Right renal cortex interstitium (tissue), 3 donors: ENCODE results near the gene CTDNEP1. TPM values are rescaled to one million over a fixed set of nuclear protein-coding genes. Genes with fewer than 3 reads are reported as not detected.

Source experiments
- DNase-seq, 3 donors: peaks; one replicate each; pipeline ENCODE4 v3.0.0-alpha.2; 2013; ENCODE audit warnings: low read depth in 3 of 3, low spot score in 2 of 3
- polyA plus RNA-seq, 3 donors: library from polyadenylated mRNA; unstranded; fragments of 120-200 nt; gene quantifications; one replicate each; pipeline ENCODE4 v1.2.1, GENCODE V29; 2013; ENCODE audit not compliant: insufficient read length in 3 of 3

The CTDNEP1 gene
- polyA plus RNA-seq, 3 donors, result 142 to 144 (median 142) TPM

DNA sequence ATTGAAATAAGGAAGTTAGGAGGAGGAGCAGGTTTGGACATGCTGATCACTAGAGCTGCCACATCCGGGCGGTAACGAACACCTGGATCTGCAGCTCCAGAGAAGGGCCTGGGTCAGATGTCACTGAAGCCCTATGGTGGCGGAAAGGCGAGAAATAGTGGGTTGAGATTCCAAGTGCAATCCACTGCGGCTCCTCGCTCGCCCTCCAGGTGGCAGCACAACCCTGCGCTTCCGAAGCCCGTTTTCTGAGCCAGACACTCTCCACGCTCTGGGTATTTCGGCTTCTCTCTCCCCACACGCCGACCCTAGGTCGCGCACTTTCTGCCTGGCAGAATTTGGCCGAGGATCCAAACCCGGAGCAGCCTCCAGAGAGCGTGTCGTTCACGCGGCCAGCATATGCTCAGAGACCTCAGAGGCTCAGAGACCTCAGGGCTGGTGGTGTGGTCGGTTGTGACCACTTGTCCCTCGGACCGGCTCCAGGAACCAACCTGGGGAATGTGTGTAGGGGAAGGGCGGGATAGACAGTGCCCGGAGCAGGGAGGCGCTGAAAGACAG, 29.1 kb upstream of the CTDNEP1 start:
- DNase-seq, result no peak

DNA sequence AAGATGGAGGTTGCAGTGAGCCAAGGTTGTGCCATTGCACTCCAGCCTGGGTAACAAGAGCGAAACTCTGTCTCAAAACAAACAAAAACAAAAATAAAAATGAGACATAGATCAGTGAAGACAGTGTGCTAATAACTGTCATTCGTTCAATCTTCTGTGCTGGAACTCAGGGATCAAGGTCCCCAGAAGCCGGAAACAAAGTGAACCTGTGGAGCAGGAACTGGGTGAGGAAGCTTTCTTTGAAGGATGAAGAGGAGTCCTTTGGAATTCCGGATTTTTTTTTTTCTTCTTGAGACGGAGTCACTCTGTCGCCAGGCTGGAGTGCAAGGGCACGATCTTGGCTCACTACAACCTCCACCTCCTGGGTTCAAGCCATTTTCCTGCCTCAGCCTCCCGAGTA, 27.9 kb upstream of the CTDNEP1 start:
- DNase-seq, result no peak

- no peak for DNase-seq
Measured at GRCh38 chr17:7266784-7267183, 15.2 kb upstream of the CTDNEP1 start.

DNA sequence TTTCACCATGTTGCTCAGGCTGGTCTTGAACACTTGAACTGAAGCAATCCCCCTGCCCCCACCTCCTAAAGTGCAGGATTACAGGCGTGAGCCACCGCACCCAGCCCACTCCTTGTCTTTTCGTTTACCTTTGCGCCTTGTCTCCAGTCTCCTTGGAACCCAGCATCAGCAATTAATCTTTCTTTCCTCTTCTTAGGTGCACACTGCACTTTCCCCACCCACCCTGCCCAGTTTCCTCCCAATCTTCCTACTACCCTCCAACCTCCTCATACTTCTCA, 12.2 kb upstream of the CTDNEP1 start:
- DNase-seq, result no peak

DNA sequence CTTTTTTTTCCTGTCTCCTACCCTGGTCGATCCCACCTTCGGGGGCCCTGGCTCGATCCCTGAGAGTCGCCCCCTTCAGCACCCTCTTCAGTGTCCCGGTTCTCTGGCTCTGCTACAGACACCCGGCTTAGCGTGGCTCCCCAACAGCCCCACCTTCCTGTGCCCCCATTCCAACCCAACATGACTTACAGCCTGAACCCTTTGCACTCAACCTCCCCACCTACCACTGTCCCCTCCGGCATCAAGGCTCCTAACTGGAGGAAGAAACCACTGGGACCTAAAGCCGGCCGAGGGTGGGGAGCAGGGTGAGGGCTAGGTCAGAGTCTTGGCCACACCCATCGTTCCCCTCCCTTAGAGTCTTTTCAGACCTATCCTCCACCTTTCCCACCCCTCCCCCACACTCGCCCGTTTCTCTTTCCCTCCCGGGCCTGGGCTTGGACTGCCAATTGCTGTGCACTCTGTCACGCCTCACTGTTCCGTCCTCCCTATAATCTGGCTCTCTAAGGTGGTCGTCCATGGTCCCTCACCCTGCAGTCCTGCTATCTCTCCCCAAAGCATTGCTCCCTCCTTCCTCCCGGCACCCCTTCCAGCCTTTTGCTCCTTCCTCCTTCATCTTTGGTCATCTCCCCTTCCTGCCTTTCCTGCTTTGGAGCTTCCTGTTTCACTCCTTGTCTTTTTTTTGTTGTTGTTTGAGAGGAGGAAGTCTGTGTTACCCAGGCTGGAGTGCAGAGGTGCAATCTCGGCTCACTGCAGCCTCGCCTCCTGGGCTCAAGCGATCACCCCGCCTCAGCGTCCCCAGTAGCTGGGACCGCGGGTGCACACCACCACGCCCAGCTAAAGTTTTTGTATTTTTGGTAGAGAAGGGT, 11.6 kb upstream of the CTDNEP1 start:
- DNase-seq, result no peak

- no peak for DNase-seq
Measured at GRCh38 chr17:7262192-7262934, 10.8 kb upstream of the CTDNEP1 start, which contains the start of gene CLDN7. TSS of gene CLDN7 (minus strand) at chr17:7262478. CDS start at chr17:7262043, 435 bp downstream.

GRCh38 chr17:7261379-7262191, 10.1 kb upstream of the CTDNEP1 start:
- DNase-seq, result no peak

- DNase-seq, result no peak
Measured at GRCh38 chr17:7260651-7261378, 9.3 kb upstream of the CTDNEP1 start.

- no peak for DNase-seq
Measured at GRCh38 chr17:7260151-7260550, 8.6 kb upstream of the CTDNEP1 start.

DNA sequence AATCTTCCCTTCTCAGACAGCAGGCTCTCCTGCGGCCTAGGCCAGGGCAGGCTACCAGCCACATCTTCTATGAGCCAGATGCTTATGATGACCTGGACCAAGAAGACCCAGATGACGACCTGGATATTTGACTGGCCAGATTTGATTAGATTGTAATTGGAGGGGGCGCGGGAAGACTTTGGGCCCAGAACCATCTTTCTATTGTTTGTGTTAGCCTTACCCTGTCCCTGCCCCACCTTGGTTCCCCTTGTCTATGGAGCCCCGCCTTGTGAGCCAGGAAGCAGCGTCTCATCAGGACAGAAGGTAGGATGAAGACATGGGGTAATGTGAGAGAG, 8.0 kb upstream of the CTDNEP1 start:
- no peak for DNase-seq

- DNase-seq, result no peak
Measured at GRCh38 chr17:7258731-7259554, 7.4 kb upstream of the CTDNEP1 start.

DNA sequence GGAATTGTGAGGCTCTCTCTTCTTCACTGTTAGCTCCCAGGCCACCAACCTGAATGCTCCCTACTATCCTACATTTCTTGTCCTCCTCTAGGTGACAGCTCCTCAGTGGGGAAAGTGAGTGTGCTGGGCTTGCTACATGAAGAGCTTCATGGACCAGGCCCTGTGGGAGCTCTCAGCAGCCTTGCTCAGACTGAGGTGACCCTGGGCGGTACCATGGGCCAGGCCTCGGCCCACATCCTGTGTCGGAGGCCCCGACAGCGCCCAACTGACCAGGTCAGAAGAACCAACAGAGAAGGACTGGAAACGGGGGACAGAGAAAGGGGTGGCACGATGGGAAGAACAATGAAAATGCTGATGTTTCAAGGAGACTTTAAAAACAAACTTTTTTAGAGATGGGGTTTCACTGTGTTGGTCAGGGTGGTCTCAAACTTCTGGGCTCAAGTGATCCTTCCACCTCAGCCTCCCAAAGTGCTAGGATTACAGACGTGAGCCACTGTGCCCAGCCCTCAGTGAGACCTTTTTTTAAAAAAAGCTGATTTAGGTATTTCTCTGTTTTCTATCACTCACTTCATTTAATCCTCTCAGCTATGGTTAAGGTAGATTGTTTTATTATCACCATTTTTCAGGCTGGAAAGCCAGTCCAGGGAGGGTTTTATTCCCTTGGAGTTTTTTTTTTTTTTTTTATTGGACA, 5.4 kb upstream of the CTDNEP1 start:
- no peak for DNase-seq

GRCh38 chr17:7254511-7254910, 3.0 kb upstream of the CTDNEP1 start:
- no peak for DNase-seq

GRCh38 chr17:7253082-7253481, 1.5 kb upstream of the CTDNEP1 start:
- no peak for DNase-seq

GRCh38 chr17:7252176-7253043, 876 bp upstream of the CTDNEP1 start, which contains the start of gene ELP5:
TSS of gene ELP5 (plus strand) at chr17:7252215. CDS start at chr17:7252551, 336 bp downstream.
- DNase-seq, result peak; percentile 90 to 92 (median 91)

DNA sequence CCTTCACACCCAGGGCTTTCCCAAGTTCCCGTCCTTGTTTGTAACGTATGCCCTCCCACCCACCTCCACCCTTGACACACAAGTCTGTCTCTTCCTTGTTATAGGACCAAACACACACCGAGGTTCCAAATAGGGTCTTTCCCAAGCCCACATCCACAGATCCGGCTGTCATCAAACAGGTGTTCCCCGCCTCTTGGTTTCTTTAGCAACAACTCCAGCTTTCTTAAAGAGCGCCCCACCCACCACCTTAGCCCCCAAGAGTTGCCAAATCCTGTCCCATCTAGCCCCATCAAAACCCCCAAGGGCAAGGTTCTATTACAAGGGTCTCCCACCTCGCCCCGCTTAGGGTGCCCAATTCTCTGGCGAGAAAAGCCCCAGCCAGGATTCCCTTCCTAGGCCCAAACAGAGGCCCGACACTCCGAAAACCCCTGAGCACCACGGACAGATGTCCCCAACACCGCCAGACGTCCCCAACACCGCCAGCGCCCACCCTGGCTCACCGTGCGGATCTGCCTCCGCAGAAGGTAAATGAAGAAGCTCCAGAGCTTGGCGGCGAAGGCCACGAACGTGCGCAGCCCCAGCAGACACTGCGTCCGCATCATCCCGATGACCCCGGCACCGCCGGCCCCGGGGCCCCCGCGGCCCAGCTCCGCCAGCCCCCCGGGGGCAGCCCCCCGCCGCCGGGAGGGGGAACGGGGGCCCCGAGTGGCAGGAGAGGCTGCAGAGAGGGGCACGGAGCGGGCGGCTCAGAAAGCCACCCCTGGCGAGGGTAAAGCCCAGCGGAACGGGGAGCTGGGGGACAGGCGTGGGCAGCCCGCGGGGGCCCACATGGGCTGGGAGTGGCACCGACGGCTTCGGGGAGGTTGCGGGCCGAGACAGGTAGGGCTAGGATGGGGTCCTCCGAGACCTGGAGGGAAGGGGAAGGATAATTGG, 573 bp downstream of the CTDNEP1 start:
- DNase-seq, result no peak

- DNase-seq, result no peak
Measured at GRCh38 chr17:7249830-7250229, 1.7 kb downstream of the CTDNEP1 start.
